IPS-15b (cell line): ENCODE measurements around the gene CYB561A3.
A peak's percentile ranks its signal among the peaks of the same experiment; 100 is the strongest.

Experiments
- H3K27me3 ChIP-seq: one replicate; pipeline ENCODE4 v1.6.1; 2013; ENCODE audit warnings: low read length; ENCODE audit not compliant: control insufficient read depth, insufficient read depth
- H3K36me3 ChIP-seq: one replicate; pipeline ENCODE4 v1.6.1; 2013; ENCODE audit warnings: low read length; ENCODE audit not compliant: control insufficient read depth, insufficient read depth
- H3K4me1 ChIP-seq: one replicate; pipeline ENCODE4 v1.6.1; 2013; ENCODE audit warnings: mild to moderate bottlenecking, low read length; ENCODE audit not compliant: control insufficient read depth, insufficient read depth
- H3K4me3 ChIP-seq: one replicate; pipeline ENCODE4 v1.5.1; 2013; ENCODE audit warnings: low read depth, low read length
- H3K9ac ChIP-seq: one replicate; pipeline ENCODE4 v1.6.1; 2013; ENCODE audit warnings: low read depth, mild to moderate bottlenecking, low read length
- H3K9me3 ChIP-seq: one replicate; pipeline ENCODE4 v1.6.1; 2013; ENCODE audit warnings: mild to moderate bottlenecking, low read length; ENCODE audit not compliant: control insufficient read depth, insufficient read depth

The CYB561A3 gene

GRCh38 chr11:61331651-61332050 is 30.0 kb downstream of the CYB561A3 start:
- Histone ChIP-seq H3K4me3 (peak overlapping the region; percentile 89), H3K9ac (peak overlapping the region; percentile 98), H3K27me3 (no peaks in the 10 kb centered on the region), H3K4me1 (peaks cover 10% of the 10 kb centered on the region), H3K36me3 (peaks cover 19% of the 10 kb centered on the region), H3K9me3 (no peaks in the 10 kb centered on the region)

GRCh38 chr11:61329871-61330270 is 31.8 kb downstream of the CYB561A3 start:
- Histone ChIP-seq H3K4me1 (peaks cover 4% of the 10 kb centered on the region), H3K27me3 (no peaks in the 10 kb centered on the region), H3K36me3 (peaks cover 34% of the 10 kb centered on the region), H3K4me3 (no peak overlapping the region), H3K9ac (no peak overlapping the region), H3K9me3 (no peaks in the 10 kb centered on the region)

- Histone ChIP-seq H3K9me3 (no peaks in the 10 kb centered on the region), H3K4me1 (peaks cover 3% of the 10 kb centered on the region), H3K36me3 (peaks cover 47% of the 10 kb centered on the region), H3K27me3 (no peaks in the 10 kb centered on the region), H3K9ac (no peak overlapping the region), H3K4me3 (no peak overlapping the region)
These were observed 33.3 kb downstream of the CYB561A3 start for GRCh38 chr11:61328351-61328750.

GRCh38 chr11:61327669-61328071 is 34.0 kb downstream of the CYB561A3 start:
- Histone ChIP-seq H3K9me3 (no peaks in the 10 kb centered on the region), H3K4me3 (no peak overlapping the region), H3K27me3 (no peaks in the 10 kb centered on the region), H3K9ac (no peak overlapping the region), H3K4me1 (peaks cover 3% of the 10 kb centered on the region), H3K36me3 (peaks cover 54% of the 10 kb centered on the region)

GRCh38 chr11:61325649-61326414 is 35.9 kb downstream of the CYB561A3 start:
- Histone ChIP-seq H3K4me1 (no peaks in the 10 kb centered on the region), H3K9ac (no peak overlapping the region), H3K9me3 (no peaks in the 10 kb centered on the region), H3K36me3 (peaks cover 67% of the 10 kb centered on the region), H3K27me3 (no peaks in the 10 kb centered on the region), H3K4me3 (no peak overlapping the region)

GRCh38 chr11:61315260-61315659 is 46.4 kb downstream of the CYB561A3 start:
- H3K36me3 ChIP-seq = peaks cover 51% of the 10 kb centered on the region
- H3K4me3 ChIP-seq = no peak overlapping the region
- no peaks in the 10 kb centered on the region for H3K4me1 ChIP-seq
- H3K9me3 ChIP-seq = no peaks in the 10 kb centered on the region
- no peak overlapping the region for H3K9ac ChIP-seq
- H3K27me3 ChIP-seq = no peaks in the 10 kb centered on the region

- H3K36me3 ChIP-seq = peaks cover 84% of the 10 kb centered on the region
- H3K9me3 ChIP-seq = no peaks in the 10 kb centered on the region
- no peaks in the 10 kb centered on the region for H3K27me3 ChIP-seq
- no peak overlapping the region for H3K4me3 ChIP-seq
- H3K9ac ChIP-seq = no peak overlapping the region
- H3K4me1 ChIP-seq = no peaks in the 10 kb centered on the region
These were observed 50.9 kb downstream of the CYB561A3 start for GRCh38 chr11:61310749-61311148.

DNA sequence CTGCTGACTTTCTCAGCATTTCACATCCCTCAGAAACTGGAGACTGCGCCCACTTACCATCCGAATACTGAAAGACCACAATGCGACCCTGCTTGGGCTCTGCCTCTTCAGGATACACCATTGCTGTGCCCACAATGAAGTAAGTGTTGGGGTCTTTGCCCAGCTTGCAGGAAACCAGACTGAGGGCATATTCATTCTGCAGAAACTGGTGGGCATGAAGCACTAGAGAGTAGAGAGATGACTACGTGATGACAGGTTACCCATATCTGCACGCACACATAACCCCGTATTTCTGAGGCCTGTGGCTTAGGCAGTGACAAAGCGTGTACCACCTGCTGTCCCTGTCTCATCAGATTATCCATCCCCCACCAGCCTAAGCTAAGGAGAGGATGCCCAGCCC is 51.9 kb downstream of the CYB561A3 start:
- Histone ChIP-seq H3K4me1 (no peaks in the 10 kb centered on the region), H3K36me3 (peaks cover 84% of the 10 kb centered on the region), H3K9ac (no peak overlapping the region), H3K9me3 (no peaks in the 10 kb centered on the region), H3K27me3 (no peaks in the 10 kb centered on the region), H3K4me3 (no peak overlapping the region)

DNA sequence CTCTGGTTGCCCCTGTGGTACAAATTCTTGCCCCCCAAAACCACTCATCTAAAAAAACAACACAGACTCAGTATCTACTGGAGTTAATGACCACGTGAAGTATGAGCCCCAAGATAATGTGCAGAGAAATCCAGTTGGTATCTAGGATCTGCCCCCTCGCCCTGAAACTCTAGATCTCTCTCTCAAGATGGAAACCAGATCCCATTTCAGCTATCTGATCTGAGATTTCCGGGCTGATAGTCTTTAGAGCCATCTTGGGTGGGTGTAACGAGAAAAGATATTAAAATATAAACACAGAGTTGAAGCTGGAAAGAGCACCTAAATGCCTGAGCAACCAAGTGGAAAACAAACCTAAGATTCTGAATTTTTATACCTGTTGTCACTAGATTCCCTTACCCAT is 52.5 kb downstream of the CYB561A3 start:
- Histone ChIP-seq H3K4me3 (no peak overlapping the region), H3K27me3 (no peaks in the 10 kb centered on the region), H3K9me3 (no peaks in the 10 kb centered on the region), H3K4me1 (no peaks in the 10 kb centered on the region), H3K36me3 (peaks cover 82% of the 10 kb centered on the region), H3K9ac (no peak overlapping the region)

DNA sequence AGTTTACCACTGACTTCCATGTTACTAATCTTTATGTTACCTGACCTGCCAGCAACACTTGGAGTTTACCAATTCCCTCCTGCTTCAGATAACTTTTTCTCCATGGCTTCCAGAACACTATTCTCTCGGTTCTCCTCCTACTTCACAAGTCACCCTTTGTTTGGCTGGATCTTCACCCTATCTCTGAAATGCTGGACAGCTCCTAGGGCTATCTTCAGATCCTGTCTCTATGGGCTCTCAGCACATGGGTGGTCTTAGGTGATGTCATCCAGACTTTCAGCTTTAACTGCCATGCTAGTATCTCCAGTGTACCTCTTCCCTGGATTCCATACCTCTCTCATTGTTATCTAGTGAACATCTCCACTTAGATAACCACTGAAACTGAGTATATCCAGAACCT is 54.3 kb downstream of the CYB561A3 start:
- Histone ChIP-seq H3K9ac (no peak overlapping the region), H3K9me3 (no peaks in the 10 kb centered on the region), H3K27me3 (no peaks in the 10 kb centered on the region), H3K36me3 (peaks cover 83% of the 10 kb centered on the region), H3K4me3 (no peak overlapping the region), H3K4me1 (no peaks in the 10 kb centered on the region)

DNA sequence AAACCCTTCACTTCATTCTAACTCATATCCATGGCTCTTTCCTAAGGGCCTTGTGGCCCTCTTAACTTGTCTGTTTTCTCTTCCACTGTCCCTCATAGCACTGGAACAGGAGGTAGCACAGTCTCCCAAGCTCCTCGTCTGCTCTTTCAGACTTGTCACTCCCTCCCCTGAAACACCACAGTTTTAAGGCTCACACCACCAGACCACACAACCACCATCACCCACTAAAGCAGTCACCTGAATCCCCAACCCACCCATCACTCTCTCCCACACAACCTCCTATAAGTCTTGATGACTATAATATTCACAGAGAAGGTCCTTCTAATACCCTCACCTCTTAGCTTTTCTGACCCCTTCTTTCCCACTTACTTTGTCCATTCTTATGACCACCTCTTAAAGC is 55.5 kb downstream of the CYB561A3 start:
- peaks cover 85% of the 10 kb centered on the region for H3K36me3 ChIP-seq
- no peaks in the 10 kb centered on the region for H3K27me3 ChIP-seq
- no peaks in the 10 kb centered on the region for H3K4me1 ChIP-seq
- no peaks in the 10 kb centered on the region for H3K9me3 ChIP-seq
- H3K9ac ChIP-seq = no peak overlapping the region
- H3K4me3 ChIP-seq = no peak overlapping the region

DNA sequence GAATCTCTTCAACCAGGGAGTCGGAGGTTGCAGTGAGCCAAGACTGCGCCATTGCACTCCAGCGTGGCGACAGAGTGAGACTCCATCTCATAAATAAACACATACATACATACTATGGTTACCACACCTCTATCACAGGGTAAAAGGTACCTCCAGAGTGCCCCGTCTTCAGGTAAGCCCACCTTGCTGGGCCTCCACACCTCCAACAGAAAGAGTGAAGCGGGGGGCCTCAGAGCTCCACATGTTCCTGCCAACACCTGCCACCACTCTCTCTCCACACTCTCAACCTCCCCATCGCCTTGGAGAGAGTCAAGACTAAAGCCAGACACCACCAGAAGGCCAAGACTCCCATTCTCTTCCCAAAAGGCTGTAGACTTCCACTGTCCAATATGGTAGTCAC is 56.3 kb downstream of the CYB561A3 start:
- Histone ChIP-seq H3K27me3 (no peaks in the 10 kb centered on the region), H3K9me3 (no peaks in the 10 kb centered on the region), H3K4me3 (no peak overlapping the region), H3K36me3 (peaks cover 88% of the 10 kb centered on the region), H3K9ac (no peak overlapping the region), H3K4me1 (no peaks in the 10 kb centered on the region)
